Inflammatory macrophage (primary cell): ENCODE data around the gene LDHB.
"Not testable (repeated sequence)": the region's sequence is repeated elsewhere in the genome, so short reads cannot be mapped to it uniquely, and the experiment has no call there.

ENCODE experiments used
- DNase-seq, 2 donors: peaks; one replicate each; pipeline ENCODE4 v3.0.0-alpha.2; 2020 to 2022

Gene LDHB

GRCh38 chr12:21661396-21662093 is 3.9 kb upstream of the LDHB start:
- not testable (repeated sequence) for DNase-seq

- no peak for DNase-seq
Observed at GRCh38 chr12:21659383-21659782, 1.7 kb upstream of the LDHB start.

- peak; percentile 51 to 58 for DNase-seq
Observed at GRCh38 chr12:21656905-21657325, 727 bp downstream of the LDHB start.

DNA sequence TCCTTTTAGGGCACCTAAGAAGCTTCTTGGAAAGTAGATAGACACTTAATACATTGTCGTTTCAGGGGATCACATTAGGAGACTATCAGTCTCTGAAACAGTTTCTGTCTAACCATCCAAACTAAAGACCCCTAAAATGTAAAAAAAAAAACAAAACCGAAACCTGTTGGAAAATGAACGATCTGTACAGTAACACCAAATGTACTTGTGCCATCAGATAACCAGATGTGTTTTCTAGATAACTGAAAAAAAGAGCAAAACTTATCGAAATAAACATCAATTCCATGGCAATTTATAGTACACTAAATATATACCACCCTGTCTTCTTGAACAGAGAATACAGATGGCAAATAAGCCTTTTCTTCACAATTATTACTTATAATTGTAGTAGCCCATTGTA is 2.1 kb downstream of the LDHB start:
- DNase-seq = no peak

DNA sequence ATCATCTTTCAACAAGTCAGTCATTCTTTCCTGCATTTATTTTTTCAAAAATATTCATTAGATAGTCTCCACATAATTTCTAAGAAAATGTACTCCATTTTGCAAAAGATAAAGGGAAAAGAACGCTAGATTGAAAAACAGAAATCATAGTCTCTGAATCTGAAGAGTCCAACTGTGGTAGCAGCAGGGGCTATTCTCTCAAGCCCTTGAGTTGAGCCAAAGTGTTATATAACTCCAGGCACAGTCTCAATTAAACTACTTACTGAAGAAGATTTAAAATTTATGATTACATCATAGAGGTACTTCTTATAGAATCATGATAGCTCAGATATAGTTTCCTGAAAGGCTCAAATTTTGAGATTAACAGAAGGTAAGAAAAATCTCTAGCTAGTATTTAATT is 5.8 kb downstream of the LDHB start:
- no peak for DNase-seq

GRCh38 chr12:21650997-21651396 is 6.6 kb downstream of the LDHB start:
- DNase-seq = no peak

DNA sequence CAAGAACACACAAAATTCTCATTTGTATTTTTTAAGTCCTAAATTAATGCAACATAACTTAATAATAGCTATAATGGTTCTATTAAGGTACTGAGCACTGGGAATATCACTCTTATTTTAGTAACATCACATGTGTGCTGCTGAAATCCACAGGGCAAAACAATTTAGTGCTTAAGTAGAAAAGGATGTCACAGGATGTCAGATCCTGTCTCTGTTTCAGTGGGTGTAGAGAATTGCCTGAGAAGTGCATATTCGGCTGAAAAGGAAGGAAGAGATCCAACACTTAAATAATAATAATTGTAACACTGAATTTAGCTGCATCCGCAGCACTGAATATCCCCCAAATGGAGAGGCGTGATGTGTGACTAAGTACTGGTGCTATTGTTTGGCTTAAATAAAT is 8.6 kb downstream of the LDHB start:
- DNase-seq = no peak

- no peak for DNase-seq
Observed at GRCh38 chr12:21648378-21648777, 9.3 kb downstream of the LDHB start.

GRCh38 chr12:21647179-21647578 is 10.5 kb downstream of the LDHB start:
- DNase-seq = no peak

DNA sequence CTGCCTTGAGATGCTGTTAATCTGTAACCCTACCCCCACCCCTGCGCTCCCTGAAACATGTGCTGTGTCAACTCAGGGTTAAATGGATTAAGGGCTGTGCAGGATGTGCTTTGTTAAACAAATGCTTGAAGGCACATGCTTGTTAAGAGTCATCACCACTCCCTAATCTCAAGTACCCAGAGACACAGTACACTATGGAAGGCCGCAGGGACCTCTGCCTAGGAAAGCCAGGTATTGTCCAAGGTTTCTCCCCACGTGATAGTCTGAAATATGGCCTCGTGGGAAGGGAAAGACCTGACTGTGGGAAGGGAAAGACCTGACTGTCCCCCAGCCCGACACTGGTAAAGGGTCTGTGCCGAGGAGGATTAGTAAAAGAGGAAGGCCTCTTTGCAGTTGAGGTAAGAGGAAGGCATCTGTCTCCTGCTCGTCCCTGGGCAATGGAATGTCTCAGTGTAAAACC is 12.6 kb downstream of the LDHB start:
- DNase-seq = not testable (repeated sequence)

- peak; percentile 1 to 33 for DNase-seq
Observed at GRCh38 chr12:21644516-21644915, 13.1 kb downstream of the LDHB start.

- DNase-seq = no peak
Observed at GRCh38 chr12:21643758-21644157, 13.9 kb downstream of the LDHB start.

- DNase-seq = no peak
Observed at GRCh38 chr12:21642707-21643389, 14.8 kb downstream of the LDHB start.

- DNase-seq = no peak
Observed at GRCh38 chr12:21638054-21638891, 19.4 kb downstream of the LDHB start.

GRCh38 chr12:21634245-21634644 is 23.4 kb downstream of the LDHB start:
- DNase-seq = no peak

DNA sequence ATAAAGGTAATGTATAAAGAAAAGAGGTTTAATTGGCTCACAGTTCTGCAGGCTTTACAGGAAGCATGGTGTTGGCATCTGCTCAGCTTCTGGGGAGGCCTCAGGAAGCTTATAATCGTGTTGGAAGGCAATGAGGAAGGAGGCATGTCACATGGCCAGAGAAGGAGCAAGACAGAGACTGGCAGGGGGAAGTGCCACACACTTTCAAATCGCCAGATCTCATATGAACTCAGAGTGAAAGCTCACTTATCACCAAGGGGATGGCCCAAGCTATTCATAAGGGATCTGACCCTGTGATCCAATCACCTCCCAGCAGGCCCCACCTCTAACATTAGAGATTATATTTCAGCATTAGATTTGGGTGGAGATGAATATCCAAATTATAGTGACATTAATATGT is 26.3 kb downstream of the LDHB start:
- DNase-seq = peak in 1 of 2 donors; percentile 15

DNA sequence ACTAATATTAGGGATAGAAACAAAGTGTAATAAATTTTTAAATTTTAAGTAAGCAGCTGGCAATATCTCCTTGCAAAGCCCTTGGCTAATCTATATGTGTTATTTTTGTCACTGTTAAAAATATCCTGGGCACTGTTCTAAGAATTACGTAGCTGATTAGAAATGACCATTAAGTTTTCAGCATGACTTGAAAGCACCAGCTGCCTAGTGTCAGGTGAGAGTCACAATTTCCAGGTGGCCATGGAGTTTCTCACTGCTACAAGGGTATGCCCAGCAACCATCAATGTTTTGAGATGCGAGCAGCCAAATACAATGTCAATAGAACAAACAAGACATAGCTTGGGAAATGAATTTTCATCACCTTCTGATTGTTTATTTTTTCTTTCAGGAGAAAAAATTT is 29.7 kb downstream of the LDHB start:
- no peak for DNase-seq

GRCh38 chr12:21618566-21618965 is 39.1 kb downstream of the LDHB start:
- DNase-seq = no peak

DNA sequence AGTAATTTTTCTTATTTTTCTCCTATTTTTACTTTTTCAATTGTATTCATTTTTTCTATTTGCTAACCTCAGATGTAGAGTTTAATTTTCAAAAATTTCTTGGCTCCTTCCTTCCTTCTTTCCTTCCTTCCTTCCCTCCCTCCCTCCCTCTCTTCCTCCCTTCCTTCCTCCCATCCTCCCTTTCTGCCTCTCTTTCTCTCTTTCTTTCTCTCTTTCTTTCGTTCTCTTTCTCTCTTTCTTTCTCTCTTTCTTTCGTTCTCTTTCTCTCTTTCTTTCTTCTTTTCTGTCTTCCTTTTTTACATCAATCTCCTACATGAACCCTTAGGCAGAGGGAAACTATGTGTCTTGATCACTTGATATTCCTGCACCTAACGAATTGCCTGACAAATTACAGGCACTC is 40.6 kb downstream of the LDHB start:
- DNase-seq = no peak

GRCh38 chr12:21615431-21615830 is 42.2 kb downstream of the LDHB start:
- DNase-seq = peak; percentile 58 to 84

- DNase-seq = peak in 1 of 2 donors; percentile 29
Observed at GRCh38 chr12:21614506-21614905, 43.1 kb downstream of the LDHB start.

DNA sequence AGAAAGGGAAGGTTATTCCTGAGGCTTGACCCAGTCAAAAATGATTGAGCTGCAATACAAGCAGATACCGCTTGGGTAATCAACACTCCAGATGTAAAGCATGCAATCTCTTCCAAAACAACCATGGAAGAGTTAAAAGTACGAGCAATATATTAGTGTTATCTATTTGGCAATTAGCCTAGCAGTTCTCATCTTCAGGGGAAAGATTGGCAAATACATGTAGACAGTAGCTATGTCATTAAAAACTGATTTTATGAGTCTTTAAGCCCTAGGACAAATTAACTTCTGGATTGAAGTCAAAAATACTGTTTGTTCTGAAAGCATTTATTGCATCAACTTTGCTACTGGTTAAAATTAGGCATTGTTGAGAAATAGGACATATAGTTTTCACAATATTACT is 43.7 kb downstream of the LDHB start:
- peak; percentile 34 to 55 for DNase-seq

DNA sequence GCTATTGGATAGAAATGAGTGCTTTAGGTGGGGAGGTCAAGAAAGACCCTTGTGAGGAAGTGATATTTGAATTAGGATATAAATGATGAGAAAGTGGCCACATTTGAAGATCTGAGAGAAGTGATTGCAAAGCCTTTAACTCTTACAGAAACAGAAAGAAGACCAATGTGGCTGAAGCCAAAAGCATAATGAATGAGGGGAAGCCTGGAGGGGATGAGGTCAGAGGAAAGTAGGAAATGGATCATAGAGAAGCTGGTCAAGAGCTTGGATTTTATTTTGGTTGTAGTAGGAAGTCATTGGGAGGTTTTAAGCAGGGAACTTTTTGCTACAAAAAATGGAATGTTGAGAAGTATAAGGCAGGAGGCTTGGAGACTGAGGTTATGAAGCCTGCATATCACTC is 49.4 kb downstream of the LDHB start:
- peak; percentile 6 to 17 for DNase-seq
